HUDEP-2 (cell line): Measurements from ENCODE around the gene LRRC74B.
"Not testable (repeated sequence)": the region's sequence is repeated elsewhere in the genome, so short reads cannot be mapped to it uniquely, and the experiment has no call there.

Experiments used
- DNase-seq, 76 experiments: peaks; one replicate each; lab custom pipeline; 2025; ENCODE audit not compliant: unreplicated experiment in 76 of 76; lab: John Stamatoyannopoulos, UW

Gene LRRC74B

DNA sequence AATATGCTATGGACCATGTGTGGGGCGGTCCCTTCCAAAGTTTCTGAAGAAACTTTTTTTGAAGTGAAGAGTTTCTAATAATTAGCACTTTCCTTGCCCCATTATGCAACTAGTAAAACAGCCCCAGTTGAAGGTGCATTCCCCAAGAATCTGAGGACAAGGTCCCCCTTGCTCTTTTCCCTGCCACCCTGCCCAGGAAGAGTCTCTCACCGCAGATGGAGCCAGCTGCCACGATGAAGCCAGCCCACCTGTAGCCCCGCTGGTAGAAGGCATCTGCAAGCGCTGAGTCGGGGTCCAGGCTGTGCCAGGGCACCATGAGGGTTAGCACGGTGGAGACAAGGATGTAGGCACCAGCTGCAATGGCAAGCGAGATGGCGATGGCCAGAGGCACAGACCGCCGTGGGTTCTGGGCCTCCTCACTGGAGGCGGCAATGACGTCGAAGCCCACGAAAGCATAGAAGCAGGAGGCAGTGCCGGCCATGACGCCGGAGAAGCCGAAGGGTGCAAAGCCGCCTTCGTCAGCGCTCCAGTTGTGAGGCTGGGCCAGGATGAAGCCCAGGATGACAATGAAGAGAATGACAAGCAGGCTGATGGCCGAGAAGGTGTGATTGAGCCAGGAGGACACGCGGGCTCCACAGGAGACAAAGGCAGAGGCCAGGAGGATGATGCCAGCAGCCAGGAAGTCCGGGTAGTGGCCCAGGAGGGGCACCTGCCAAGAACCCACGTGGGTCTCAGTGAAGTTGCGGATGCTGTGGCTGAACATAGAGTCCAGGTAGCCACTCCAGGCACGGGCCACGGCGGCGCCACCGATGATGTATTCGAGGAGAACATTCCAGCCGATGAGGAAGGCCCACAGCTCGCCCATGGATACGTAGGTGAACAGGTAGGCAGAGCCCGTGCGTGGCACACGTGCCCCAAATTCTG is 14.9 kb upstream of the LRRC74B start:
- DNase-seq: no peak

DNA sequence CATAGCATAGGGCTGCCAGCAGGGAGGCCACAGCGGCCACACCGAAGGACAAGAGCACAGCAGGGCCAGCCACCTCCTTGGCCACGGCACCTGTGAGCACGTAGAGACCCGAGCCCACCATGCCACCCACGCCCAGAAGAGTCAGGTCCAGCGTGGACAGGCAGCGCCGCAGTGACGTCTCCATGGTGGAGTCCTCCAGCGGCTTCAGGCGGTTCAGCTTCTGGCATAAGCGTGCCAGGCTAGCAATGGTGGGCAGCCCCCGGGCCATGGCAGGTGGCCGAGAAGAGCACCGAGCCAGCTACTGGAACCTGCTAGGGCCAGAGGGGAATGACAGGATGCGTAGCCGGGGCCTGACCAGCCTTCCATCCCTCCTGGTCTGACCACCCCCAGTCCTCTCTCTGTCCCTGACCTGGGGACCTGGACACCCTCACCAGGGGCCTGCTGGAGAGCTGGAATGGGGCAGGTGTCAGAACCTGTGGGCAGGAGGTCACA is 14.2 kb upstream of the LRRC74B start:
- DNase-seq: no peak

DNA sequence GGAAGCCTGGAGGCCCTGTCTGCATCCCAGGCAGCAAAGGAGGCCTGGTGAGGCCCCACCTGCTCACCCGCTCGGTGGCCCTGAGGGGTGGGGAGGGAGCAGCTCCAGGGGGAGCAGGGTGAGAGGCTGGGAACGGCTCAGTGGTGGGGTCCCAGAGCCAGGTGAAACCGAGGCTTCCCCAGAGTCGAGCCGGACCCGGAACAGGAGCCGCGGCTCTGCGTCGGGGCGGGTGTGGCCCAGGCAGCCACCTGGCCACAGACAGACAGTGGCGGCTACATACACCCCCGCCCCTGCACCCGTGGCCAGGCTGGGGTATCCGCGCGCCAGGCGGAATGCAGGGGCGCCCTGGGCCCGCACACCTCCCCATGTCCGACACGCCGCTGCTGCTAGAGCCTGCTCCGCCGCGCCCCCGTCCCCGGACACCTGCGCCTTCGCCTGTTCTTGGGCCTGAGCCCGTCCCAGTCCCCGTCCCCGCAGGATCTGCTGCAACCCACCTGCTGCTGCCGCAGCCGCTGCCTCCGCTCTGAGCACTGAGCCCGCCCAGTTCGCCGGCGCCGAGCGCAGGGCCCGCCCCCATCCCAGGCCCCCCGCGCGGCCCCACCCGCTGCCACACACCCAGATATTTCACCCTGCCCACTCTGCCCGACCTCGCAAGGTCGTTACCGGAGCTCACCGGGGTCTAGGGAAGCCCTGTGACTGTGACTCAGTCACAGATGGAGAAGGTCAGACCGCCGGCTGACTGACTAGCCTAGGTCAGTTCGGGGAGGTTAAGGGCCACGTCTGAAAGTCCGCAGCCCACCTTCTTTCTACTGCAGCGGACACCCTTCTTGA is 13.5 kb upstream of the LRRC74B start, which contains the start of gene SLC7A4:
Gene SLC7A4 (minus strand): TSS at position 525 of the 831 bp plus-strand sequence. CDS start 749 bp downstream, outside the sequence.
- no peak for DNase-seq

DNA sequence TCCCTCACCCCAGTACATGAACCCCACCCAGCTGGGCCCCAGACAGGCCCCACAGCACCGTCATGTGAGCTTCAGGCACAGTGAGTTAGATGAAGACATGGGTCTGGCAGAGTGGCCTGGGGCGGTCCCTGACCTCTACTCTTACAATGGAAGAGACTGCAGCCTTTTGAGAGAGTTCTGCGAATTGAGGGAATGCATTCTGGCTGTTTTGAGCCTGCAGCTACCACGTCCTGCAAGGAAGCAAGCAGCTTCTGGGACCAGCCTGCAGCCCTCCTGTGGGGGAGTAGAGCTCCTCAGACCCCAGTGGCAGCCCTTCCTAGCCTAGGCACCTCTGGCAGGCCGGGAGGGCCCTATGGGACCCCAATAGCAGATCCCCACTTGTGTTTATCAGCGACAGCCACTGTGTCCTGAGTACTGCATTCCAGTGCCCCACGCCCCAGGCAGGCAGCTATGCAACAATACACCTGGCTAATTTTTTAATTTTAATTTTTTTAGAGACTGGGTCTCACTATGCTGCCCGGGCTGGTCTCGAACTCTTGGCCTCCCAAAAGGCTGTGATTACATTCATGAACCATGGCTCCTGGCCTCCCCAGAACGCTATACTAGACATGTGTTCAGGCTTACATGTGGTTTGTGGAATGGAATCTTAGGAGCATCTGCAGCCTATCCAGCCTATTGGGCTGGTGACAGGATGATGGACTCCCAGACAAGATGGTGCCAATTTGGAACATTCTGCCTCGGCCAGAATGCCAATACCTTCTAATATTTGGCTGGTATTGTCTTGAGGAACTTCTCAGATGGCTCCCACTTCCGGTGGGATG is 12.7 kb upstream of the LRRC74B start:
- DNase-seq: no peak

DNA sequence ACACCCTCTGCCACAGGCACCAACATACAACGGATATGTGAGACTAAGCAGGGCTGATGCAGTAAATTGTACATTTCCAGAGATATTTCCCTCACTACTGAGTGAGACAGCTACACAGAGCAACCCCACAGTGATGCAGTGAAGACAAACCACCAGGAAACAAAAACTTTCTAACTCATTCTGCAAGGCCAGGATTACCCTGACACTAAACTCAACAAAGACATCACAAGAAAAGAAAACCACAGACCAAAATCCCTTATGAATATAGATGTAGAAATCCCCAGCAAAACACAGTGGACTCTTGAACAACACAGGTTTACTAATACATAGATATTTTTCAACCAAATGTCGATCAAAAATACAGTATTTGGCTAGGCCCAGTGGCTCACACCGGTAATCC is 11.9 kb upstream of the LRRC74B start:
- DNase-seq: no peak

DNA sequence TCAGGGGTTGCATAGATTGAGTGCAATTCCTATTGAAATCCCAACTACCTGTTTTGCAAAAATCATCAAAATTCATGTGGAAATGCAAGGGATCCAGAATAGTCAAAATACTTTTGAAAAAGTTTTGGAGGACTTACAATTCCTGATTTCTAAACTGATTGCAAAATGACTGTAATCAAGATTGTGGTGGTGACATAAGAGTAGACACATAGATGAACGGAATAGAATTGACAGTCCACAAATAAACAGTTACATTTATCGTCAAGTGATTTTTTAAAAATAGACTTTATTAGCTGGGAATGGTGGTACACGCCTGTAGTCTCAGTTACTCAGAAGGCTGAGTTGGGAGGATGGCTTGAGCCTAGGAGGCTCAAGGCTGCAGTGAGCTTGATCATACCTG is 10.8 kb upstream of the LRRC74B start:
- no peak for DNase-seq

DNA sequence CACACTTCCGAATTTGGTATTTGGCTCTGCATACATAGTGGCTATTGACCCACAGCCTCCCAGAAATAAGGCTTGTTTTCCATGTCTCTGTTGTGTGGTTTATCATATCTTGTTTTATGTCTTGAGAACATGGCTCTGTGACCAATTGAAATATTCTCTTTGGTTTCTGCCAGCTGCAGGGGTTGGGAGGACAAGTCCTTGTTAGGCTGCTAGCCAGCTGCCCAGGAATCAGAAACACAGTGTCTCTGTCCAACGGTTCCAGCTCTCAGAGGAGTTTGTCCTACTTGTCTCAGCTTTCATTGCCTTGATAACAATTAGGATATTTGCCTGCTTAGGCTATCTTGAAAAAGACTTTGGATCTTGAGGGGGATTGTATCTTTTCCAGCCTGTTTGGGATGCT is 7.3 kb upstream of the LRRC74B start:
- DNase-seq: no peak

DNA sequence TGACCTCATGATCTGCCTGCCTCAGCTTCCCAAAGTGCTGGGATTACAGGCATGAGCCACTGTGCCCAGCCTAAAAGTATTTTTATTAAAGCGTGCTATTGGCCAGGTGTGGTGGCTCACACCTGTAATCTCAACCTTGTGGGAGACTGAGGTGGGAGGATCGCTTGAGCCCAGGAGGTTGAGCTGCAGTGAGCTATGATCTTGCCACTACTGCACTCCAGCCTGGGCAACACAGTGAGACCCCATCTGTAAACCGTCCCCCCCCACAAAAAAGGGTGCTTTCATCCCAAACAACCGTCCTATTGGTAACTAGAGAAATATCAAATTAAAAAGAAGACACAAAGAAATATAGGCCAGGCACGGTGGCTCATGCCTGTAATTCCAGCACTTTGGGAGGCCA is 6.6 kb upstream of the LRRC74B start:
- not testable (repeated sequence) for DNase-seq

DNA sequence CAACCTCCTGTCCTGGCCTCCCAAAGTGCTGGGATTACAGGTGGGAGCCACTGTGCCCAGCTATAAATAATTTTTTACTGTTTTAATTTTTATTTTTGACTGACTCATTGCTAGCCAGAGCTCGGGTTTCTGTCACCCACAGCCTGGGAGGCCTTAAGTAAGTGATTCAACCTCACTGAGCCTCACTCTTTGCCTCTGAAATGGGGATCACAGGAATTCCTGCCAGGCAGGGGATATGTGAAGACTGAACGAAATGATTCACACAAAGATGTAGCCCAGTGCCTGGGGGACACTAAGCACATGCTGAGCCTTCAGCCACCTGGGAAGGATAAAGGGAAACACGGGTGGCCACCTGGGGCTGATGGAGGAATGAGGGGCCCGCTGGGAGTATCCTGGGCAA is 3.8 kb upstream of the LRRC74B start:
- DNase-seq: no peak

DNA sequence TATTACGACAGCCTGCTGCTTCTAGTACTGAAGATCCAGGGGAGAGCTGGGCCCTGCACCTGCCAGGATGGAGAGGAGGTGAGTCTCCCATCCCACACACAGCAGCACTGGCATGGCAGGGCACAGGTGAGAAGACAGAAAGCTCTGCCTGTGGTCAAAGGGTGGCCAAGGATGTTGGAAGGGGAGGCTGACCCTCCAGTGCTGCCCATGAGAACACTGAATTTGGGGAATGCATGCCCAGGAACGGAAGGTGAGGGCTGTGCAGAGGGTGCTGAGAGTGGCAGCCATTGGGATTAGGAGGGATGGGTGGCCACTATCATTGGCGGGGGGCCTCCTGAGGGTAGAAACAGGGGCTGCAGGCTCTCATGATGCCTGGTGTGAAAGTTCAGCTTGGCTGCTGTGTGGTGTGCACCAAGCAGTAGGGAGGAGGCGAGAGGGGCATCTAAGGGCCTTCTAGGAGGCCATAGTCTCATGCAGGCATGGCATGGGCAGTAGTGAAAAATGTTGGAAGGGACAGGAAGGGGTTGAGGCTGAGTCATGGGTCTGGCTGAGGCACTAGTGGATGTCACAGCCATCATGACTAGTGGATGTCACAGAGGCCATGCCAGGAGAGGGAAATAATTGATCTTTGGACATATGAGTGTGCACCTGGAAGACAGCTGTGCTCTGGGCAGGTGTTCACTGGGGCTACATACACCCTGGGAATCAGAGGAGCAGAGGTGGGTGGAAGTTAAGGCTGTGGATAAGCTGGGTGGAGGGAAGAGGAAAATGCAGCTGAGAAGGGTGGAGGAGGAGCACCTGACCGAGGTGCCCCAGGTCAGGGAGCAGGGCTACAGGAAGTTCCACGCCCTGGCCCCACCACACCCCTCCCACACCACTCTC is 2.5 kb upstream of the LRRC74B start:
- no peak for DNase-seq

DNA sequence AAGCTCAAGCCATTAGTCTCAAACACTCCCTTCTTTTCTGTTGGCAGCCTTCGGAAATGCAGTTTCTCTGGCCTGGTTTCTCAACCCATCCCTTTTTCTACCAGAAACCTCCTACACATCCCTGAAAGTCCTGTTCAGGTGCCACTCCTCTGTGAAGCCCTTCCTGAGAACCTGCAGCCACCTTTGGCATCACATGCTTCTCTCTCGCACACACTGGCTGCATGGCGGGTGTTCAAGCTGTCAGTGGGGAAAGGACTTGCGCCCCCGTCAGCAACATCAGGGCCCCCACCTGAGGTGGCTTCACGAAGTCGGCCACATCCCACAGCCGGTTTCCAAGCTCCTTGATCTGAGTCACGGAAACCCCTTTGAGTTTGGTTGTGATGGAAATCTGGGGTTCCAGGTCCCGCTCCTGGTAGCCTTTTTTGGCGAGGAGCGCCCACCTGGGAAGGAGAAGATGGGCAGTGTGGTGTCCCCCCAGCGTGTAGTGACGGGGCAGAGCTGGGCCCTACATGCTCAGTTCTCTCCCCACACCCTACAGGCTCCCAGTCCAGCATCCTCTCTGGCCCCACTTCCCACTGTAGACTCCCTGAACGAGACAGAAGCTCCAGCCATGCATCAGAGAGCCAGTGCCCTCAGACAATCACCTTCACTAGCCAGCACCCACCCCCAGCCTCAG is 1.7 kb upstream of the LRRC74B start:
- no peak for DNase-seq

DNA sequence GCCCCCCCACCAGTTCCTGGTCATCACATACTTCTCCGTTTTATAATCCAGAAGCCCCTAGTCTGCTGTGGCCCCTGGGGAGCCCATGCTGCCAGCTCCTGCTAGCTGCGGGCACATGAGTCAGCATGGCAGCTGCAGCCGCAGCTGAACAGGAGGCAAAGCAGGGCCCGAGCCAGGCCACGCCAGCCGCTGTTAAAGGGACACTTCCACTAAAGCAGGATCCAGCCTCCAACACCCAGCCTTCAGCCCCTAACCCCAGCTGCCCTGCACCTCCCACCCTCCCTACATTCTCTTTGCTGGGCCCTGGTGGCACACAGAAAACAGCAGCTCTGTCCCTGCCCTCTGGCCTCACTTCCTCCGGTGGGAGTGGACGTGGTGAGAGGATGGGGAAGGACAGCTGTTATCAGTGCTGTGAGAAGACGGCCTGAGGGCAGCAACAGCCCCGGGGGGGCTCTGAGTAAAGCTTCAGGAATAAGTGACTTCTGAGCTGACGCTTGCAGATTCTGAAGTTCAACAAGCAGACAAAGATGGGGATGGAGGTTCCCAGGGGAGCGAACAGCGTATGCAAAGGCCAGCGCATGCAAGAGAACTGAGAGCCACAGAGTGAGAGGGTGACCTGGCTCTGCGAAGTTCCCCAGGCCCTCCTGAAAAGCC is 688 bp upstream of the LRRC74B start:
- peak in 2 of 76 experiments; percentile 9 to 10 for DNase-seq

DNA sequence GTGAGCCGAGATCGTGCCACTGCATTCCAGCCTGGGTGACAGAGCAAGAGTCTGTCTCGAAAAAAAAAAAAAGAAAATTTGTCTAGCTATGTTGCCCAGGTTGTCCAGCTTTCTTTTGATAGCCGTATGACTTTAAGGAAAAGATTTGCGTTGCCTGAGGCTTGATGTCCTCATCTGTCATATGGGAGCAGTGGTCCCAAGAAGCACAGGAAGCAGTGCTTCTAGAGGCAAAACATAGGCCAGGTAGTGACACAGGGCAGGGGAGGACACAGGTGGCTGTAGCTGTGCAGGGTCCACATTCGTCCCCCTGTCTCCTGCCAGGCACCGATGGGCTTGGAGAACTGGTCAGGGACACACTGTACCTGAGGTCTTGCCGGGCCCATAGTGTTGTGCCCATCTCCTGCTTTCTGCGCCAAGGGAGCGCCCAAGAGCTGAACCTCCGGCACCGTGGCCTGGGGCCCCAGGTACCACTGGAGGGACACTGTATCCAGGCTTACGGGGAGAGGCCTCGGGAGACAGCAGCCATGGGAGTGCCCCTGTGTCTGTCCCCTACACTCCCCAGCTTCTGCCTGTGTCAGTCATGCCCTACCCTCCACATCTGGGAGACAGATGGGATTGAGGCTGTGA is 1.4 kb downstream of the LRRC74B start:
- no peak for DNase-seq

DNA sequence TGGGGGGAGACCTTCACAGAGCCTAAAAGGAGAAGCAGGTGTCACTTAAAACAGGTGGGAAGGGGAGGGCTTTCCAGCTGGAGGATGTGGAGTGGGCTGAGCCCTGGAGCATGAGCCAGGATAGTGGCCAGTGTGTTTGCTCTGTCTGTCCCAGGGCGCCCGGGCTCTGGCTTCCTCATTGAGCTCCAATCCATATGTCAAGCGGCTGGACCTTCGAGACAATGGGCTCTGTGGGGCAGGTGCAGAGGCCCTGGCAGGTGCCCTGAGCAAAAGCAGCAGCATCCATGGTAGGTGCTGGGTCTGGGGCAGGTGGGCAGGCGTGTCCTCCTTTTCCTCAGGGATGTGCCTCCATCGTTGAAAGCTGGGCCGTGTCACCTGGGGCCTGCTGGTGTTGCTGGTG is 2.0 kb downstream of the LRRC74B start:
- DNase-seq: no peak

DNA sequence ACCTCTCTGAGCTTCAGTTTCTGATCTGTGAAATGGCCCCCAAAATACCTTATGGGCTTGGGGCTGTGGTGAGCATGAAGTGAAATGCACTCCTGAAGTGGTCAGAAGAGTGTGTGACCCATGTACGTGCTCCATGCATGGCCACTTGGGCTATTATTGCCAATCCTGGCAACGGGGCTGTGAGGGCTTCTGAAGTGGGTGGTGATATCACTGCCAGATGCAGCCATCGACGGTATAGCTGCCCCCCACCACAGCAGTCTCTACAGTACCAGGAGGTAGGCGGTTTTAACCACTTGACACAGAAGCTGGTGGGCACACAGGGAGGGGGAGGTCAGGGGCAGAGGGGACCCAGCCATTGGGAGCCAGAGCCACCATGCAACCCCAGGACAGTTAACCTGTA is 2.7 kb downstream of the LRRC74B start:
- not testable (repeated sequence) for DNase-seq

DNA sequence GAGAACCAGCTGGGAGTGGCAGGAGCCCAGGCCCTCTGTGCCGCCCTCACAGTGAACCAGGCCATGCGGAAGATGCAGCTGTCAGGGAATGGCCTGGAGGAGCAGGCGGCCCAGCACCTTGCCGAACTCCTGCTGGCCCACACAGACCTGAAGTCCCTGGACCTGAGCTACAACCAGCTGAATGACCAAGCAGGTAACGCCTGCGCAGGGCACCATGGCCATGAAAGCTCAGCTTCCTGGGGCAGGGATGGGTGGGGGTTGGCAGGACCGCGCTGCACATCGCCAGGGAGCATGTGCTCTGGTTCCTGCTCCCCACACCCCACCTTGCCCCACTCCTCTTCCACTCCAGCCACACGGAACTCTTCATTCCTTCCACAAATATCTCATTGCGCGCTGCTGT is 3.2 kb downstream of the LRRC74B start:
- DNase-seq: not testable (repeated sequence)

DNA sequence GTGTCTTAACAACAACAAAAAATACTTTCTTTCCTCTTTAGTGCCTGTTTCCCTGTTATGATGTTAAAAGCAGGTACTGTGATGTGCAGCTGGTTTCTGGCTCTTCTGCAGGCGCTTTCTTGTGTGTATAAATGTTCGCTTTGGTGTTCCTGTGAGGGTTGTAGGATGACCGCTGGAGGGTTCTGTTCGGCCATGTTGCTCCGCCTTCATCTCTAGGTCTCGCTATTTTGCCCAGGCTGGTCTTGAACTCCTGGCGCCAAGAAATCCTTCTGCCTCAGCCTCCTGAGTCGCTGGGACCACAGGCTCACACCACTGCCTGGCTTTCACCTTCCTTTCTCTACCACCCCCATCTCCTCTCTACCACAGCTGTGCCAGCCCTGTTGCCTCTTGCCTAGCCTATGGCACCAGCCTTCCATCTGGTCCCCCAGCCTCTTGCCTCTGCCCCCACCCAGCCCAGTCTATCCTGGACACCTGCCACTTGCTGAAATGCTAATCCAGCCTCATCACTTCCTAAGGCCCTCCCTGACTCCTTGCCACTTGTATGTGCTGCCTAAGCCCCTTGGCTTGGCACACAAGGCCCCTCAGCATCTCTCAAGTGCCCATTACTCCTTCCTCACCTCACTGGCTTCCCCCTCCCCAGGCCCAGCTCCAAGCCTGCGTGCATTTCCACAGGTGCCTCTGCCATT is 5.5 kb downstream of the LRRC74B start:
- no peak for DNase-seq
